ENCODE results near the gene MDFIC.

MDFIC gene

DNA sequence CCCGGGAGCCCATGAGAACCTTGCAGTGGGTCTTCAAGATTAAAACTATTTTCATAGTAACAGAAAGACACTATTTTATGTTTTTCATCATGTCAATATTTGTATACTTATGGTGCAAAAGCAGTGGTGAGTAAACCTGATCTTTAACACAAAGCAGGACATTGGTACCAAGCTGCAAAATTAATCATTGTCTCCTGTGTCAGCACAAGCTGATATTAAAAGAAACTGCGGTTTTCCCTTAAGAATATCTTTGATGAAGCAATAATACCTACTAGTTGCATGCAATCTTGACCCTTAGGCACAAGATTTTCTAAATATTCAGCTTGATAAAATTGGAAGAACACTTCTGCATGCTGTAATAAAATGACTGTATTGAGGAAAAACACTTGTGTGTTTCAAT is 121.7 kb downstream of the MDFIC start:
- no peak for ATAC-seq

DNA sequence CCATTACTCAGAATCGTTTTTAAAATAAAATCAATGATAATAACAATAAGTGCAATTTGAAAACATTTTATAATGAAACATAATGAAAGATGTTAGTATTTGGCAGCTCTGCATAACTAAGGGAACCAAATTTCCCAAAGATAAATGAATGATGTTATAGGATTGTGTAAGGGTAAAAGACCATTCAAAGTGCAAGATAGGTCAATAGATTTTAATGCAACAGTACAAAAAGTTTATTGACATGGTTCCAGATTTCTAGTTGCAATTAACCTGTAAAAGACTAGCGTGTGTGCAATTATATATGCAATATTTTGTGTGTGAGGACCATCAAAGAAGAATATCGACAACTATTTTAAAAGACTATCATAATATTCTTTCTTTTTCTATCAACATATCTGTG is 122.3 kb downstream of the MDFIC start:
- no peak for ATAC-seq

DNA sequence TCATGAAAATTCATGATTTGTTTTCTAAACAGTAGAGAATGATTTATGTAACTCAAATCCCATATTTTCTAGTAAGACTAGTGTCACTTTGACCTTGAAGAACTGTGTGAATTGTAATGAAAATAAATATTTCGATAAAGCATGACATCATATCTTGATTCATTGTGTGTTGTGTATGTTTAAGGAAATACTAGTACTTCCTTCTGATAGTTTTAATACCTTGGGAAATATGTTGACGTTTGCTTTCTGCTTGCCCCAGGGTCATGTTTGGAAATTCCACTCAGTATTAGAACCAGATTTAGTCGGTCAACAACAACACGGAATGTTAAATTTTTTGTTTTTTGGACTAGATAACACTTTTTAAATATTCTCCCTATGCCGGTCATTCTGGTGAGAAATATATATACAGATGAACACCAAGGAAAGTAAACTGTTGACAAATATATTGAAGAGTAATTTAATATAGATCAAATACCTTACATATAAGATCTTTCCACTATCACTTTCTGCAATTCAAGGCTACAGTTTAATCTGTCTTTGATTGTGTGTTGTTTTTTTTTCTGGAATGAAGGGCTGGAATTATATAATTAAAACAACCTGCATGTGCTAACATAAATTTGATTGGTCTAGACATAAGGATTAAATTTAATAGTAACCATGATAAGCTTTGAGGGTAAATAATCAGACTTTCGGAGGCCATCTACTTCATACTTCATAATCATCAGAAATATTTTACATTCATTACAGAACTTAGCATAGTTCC is 126.2 kb downstream of the MDFIC start:
- no peak for ATAC-seq

DNA sequence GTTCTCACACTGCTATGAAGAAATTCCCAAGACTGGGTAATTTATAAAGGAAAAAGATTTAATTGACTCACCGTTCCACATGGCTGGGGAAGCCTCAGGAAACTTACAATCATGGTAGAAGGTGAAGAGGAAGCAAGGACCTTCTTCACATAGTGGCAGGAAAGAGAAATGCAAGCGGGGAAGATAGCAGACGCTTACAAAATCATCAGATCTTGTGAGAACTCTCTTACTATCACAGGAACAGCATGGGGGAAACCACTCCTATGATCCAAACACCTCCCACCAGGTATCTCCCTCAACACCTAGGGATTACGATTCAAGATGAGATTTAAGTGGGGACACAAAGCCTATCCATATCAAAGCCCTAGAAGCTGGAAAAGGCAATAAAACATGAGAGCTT is 130.8 kb downstream of the MDFIC start:
- no peak for ATAC-seq

DNA sequence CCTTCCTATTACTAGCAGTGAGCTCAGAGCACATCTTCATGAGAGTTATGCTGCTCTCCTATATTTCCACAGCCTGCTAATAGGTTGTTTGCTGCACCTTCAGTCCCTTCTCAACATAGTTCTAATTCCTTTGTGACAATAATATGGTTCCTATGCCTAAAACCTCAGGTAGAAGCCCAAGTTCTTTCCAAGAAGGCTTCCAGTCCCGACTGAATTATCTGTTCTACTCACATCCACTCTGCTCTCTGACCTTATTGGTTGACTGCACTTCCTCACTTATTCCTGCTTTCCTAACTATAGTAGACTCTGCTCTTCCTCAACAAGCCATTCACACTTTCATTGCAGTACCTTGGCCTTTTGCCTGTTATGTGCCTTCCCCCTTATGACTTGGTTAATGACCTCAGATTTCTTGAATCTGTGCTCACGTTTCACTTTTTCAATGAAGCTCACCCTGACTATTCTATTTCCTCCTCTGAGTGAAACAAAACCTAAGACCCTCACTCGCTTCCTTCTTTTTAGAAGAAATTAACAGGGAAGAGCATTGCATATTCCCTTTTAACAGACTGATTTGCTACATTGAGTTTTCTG is 132.7 kb downstream of the MDFIC start:
- ATAC-seq, result no peak

DNA sequence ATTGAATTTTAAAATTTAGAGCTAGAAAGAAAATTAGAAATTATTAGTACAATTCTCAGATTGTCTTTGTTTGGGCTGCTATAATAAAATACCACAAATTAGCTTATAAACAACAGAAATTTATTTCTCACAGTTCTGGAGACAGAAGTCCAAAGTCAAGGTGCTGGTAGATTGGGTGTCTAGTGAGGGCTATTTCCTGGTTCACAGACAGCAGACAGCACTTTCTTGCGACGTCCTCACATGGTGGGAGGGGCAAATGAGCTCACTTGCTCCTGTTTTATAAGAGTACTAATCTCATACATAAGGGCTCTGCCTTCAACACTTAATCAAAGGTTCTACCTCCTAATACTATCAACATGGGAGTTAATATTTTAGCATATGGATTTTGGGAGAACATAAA is 134.1 kb downstream of the MDFIC start:
- no peak for ATAC-seq

DNA sequence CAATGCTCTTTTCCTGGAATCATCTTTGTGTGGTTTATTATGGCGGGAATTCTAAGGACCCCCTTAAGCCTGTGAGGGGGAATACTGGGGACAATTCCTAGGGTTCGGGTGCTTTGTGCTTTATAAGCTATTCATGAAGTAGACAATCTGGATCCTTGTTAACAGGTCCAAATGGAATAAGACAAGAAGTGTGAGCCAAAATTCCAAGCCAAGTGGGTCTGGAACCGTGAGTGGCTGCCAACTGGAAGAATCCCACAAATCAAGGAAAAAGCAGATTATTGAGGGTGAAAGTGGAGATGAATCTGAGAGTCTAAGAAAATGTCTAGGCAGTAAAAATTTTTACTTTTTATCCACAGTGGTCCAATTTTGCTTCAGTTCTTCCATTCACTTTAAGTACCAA is 136.8 kb downstream of the MDFIC start:
- no peak for ATAC-seq

DNA sequence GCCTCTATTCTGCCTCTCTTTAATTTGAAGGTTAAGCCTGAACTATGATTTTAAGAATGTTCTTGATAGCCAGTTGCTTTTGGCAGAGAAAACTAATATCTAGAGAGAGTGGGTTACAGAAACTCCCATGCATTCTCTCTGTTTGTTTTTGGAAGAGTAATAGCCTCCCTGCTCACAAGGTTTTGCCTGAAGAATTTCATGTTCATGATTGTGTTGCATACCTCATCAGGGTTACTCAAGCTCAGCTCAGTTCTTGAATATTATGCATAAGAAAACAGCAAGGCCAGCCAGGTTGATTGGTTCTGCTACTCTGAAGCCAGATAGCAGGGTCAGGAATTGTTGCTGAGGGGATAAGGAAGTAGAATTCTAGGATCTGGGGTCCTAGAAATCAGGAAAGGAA is 137.4 kb downstream of the MDFIC start:
- ATAC-seq, result no peak

DNA sequence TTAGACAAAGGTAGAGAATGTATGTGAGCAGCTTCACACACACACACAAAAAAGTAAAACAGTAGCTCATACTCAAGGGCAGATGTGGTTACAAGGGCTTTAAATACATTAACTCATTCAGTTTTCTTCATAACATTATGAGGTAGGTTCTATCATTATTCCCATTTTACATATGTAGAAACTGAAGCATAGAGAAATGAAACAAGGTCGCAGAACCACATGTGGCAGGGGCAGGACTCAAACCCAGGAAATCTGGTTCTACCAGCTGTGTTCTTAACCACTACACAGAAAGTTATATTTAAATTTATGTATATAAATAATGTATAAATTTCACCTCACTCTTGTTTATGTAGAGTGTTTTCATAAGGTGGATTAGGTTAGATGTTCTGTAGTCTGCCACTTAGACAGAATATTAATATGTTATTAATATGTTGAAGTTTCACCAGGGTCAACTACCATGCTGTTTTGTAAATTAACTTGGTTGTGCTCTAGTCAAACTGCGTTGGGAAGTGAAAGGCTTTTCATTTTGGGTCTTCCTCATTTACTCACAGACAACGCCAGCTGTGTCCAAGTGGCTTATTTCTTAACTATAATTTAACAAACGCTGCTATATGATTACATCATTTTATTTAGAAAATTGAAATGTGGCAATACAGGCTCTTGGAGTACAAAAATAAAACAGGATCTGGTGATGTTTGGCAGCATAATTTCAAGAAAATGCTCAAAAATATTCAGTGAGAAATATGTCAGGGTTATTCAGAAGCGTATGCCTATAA is 138.4 kb downstream of the MDFIC start:
- ATAC-seq, result no peak

DNA sequence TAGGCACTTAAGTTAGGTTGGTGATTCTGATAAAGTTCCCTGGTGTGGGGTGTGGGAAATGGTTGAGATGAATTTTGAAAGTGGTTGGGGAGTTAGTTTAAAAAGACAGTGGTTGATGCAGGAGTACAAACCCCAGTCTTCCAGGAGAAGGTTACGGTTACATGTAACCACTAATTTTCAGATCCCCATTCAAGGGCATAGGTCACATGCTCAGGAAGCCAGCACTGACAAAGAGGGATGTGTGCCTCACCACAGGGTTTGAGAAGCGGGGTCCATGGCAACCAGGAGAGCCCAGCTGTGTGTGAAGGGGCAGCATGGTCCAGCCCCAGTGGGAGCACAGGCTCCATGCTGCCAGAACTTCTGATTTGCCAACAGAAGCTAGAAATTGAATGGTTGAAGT is 144.2 kb downstream of the MDFIC start:
- no peak for ATAC-seq

DNA sequence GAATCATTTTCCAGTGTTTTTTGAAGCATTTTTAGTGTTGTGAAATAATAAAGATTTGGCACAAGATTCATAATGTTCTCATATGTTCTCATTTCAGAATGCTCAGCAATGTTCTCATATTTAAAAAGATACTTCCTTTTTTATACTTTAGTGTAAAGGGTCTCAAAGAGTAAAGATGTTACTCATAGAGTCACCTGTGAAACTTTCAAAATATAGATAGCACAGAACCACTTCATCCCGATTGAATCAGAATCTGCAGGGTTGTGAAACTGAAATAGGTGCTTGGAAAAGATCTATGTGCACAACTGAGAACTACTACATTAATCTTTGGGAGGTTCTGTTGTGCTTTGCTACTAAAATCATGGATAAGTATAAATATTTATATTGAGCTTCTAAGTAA is 144.7 kb downstream of the MDFIC start:
- no peak for ATAC-seq

DNA sequence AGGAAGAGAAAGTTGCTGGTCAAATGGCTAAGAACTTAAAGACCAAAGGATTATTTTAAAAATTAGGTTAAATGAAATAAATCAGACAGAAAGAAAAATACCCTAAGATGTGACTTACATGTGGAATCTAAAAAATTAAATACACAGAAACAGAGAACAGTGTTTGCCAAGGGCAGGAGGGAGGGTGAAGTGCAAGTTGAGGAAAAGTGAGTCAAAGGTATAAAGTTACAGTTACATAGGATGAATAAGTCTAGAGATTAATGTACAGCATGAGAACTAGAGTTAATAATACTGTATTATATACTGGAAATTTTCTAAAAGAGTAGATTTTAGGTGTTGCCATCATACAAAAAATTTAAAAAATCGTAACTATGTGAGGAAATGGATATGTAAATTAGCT is 146.3 kb downstream of the MDFIC start:
- no peak for ATAC-seq

All from activated CD4-positive, CD25-positive, alpha-beta regulatory T cell treated with anti-CD3 and anti-CD28 coated beads, Interleukin-2, amount 50 U/mL, for 24 hours (primary cell).